GM18867 (cell line): ENCODE data around the gene TAF4B.
"Not testable (repeated sequence)": the region's sequence is repeated elsewhere in the genome, so short reads cannot be mapped to it uniquely, and the experiment has no call there.

Experiments used
- ATAC-seq: cut with Tn5 transposase; IDR thresholded peaks from one replicate; pipeline ENCODE4 v1.9.1; 2021; ENCODE audit warnings: mild to moderate bottlenecking, moderate library complexity; ENCODE audit not compliant: unreplicated experiment

Gene TAF4B

DNA sequence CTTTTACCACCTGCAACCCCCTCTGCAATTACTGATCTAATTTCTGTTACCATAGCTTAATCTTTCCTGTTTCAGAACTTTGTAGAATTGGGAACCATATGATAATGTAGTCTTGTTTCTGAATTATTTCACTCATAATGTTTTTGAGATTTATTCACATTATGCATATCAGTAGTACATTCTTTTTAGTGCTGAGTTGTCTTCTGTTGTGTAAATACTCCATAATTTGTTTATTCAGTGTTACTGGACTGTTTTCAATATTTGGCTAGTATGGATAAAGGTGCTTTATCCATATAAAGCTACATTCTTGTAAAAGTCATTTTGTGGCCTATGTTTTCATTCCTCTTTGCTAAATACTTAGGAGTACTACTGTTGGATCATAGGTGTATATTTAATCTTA, 152.5 kb downstream of the TAF4B start:
- ATAC-seq, result no peak

- ATAC-seq, result not testable (repeated sequence)
Observed at GRCh38 chr18:26381555-26381954, 155.3 kb downstream of the TAF4B start.

DNA sequence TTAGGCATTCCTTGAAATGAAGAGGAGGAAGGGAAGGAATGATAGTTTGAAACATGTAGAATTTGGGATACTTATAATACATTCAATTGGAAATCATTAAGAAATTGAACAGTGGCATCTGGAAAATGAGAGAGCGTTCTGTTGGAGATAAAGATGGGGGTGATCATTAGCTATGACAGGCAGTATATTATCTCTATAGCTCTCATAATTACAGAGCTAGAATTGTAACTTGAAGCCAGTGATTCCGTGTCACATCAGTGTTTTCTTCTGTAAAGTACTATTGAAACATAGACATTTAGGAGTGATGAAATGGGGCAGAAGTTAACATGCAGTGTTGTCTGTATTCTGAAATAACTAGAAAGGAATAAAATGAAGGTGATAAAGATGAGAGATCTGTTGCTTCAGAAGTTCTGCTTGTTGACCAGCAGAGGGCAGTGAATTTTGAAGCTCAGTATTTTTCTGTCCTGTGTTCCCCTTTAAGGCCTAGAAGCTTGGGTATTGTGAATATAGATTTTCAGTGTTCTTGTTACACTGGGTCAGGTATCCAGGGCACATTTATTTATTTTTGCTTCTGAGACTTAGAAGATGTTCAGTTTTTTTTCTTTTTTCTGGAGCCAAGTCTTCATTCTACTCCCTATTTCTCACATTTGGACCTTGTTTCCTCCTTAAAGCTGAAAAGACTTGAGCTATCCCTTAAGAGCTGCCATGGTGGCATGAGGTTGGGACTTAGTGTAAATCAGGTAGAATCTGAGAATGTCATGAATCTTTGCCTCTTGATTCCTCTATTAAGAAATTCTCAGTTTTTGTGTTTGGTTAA, 157.4 kb downstream of the TAF4B start:
- ATAC-seq, result peak; percentile 88

DNA sequence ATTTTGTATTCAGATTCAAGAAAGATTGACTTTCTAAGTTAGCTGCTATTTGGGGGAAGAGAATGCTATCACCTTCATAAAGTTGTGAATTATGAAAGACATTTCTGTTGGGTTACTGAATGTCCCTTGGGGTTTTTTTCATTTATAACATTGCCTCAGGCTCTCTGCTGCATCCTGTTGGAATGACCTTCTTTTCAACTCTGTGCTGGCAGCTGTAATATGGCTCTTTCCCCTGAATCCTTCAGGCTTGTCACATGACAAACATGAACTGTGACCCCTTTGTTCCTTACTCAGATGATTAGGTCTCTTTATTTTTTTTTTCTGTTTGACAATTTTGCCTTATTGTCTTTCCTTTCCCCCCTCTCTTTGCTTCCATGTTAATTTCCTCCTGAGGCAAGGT, 159.8 kb downstream of the TAF4B start:
- no peak for ATAC-seq

- no peak for ATAC-seq
Observed at GRCh38 chr18:26386441-26386840, 160.2 kb downstream of the TAF4B start.

- no peak for ATAC-seq
Observed at GRCh38 chr18:26394047-26394654, 167.9 kb downstream of the TAF4B start.

DNA sequence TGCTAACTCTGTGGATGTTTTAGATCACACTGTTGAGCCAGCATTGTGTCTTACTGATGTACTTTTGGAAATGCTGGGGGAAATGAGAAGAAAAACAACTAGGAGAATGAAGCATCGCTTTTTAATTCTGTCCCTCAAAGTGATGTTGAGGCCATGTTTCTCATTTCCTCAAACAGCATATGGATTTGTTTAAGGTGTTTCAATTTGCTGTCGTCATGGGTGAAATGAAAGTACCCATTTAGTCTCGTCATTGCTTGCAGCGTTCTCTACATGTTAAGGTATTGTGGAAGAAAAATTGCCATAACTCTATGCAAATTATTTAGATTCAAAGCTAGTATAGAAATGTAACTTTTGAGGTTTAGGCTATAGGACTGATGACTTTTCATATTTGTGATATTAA, 170.8 kb downstream of the TAF4B start:
- ATAC-seq, result peak; percentile 71

DNA sequence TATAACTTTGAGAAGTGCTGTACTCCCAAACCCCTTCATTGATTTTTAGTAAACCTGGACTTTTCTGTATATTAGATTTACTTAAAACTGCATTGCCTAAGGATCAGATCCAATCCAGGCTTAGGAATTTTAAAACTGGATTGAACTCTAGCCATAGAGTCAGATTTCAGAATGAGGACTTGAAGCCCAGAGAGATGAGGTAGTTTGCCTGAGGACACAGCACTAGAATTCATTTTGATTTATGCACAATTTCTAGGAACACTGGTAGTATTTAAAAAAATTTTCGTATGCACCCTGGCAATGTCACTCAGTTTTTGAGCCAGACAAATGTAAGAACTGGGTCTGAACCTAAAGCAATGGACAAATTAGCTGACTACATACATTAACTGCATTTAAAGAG, 177.2 kb downstream of the TAF4B start:
- no peak for ATAC-seq

- peak; percentile 75 for ATAC-seq
Observed at GRCh38 chr18:26405190-26405801, 179.1 kb downstream of the TAF4B start.

GRCh38 chr18:26406324-26406723, 180.1 kb downstream of the TAF4B start:
- no peak for ATAC-seq

DNA sequence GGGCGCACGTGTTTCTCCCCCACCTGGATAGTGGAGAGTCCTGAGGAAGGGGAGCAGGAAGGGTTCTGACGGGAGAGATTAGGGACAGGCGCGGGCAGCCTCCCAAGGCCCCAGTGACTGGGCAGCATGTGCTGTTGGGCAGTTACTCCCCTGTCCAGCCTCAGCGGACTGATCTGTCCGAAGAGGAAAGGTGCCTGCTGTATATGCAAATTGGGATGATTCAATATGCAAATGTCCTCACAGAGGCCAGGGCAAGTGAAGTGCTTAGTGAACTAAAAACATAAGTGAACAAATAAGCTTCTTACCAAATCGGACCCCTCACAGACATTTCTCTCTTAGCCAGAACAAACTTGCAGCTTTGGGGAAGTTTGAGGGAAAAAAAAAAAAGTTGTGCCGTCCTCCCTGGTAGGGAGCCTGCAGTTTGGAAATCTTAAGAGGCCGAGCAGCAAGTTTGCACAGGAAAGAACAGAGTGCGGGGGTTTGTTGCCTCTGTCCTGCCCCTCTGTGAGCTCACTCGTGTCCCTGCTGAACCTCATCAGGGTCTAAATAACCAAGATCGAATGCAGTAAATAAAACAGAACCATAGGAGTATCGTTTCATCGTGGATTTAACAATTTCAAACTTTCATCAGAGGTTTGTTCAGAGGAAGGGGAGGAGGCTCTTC, 180.7 kb downstream of the TAF4B start:
- peak; percentile 40 for ATAC-seq

GRCh38 chr18:26407736-26408601, 181.7 kb downstream of the TAF4B start:
- no peak for ATAC-seq

- ATAC-seq, result no peak
Observed at GRCh38 chr18:26409091-26409490, 182.8 kb downstream of the TAF4B start.

DNA sequence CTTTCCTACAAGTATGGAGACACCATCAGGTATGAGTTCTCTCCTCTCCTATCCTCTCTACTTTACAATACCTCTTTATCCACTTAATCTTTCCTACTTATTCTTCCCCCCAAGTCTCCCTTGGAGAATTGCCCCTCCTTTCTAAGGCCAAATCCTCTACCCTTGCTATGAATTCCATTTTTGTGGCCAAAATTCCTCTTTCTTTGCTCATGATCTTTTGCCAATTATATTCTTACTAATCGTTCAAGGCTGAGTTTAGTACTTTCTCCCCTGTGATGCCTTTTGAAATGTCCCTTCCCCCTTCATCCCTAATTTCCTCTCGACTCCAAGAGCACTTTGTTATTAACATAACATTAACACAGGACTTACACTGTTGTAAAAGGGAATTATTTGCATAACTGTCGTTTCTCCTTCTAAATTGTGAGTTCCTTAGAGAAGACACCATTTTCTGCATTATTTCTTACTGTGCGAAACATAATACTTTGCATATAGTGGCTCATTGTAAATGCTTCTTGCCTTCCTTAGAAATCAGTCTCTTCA, 188.7 kb downstream of the TAF4B start:
- no peak for ATAC-seq

DNA sequence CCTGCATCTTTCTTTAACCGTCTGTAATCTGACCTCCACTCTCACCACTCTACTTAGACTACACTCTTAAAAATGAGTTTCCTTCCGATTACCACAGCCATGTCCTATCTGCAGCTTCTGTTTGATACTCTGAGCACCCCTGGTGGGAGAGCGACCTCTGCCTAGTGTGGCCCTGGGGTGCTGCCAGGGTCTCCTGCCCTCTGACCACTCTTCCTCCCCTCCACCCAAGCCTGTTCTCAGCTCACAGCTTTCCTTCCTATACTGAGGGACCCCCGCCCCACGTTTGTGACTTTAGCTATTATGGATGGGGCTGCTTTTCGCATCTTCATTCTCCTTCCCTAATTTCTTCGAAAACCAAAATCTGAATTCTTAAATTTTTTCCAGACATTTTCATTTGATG, 189.4 kb downstream of the TAF4B start:
- ATAC-seq, result no peak

DNA sequence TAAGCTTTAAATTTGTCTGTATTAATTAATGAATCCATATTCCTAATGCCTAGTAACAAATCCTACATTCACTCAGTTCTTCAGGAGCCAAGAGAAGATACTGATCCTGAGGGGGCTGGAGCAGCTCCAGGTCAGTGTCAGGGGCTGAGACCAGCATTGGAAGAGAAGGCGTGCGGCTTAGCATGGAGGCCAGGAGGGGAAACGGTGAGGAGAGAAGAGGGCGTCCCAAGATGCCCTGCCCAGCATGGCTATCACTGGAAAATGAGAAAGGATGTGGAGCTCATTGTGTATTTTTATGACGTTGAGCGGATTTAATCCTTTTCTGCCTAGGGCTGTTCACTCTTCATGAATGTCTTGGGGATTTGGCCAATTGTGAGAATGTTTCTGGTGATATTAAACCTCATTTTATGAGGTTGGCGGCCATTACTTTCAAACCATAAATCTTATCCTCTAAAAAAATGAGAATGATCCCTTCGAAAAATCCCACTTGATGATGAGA, 190.5 kb downstream of the TAF4B start:
- ATAC-seq, result no peak

DNA sequence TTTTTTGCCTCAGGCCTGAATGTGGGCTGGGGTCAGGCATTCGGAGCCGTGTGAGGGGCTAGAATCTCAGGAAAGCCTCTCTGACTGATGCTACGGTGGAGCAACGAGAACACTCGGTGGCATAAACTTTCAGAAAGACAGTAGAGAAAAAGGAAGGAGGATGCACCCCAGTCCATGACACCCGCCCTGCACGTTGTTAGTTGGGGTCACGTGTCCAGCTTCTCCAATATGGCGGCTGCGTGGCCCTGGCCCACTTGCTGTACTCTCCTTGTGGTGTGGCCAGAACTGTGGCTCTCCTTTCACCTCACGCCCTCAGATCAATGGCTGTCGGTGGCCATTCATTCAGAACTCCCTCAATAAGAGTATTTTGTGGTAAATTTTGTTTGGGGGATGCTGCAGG, 190.9 kb downstream of the TAF4B start:
- ATAC-seq, result no peak

- ATAC-seq, result no peak
Observed at GRCh38 chr18:26418225-26418624, 192.0 kb downstream of the TAF4B start.

DNA sequence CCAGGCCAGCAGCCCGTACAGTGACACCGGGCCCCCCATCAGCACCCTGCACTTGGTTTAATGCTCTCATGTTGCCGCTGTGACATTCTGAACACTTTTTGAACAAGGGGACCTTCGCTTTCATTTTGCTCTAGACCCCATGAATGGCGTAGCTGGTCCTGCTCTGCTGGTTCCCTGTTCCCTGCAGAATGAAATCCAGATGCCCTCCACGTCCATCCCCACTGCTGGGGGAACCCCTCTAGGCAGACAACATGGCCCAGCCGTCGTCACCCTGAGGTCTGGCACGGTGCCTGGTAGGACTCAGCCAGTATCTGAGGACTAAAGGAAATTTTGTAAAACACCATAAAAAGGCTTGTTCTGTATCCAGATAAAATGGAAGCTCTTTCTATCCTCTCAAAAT, 193.5 kb downstream of the TAF4B start:
- ATAC-seq, result no peak

- ATAC-seq, result no peak
Observed at GRCh38 chr18:26421503-26421902, 195.3 kb downstream of the TAF4B start.
